Measurements from ENCODE around the gene ZNF304. TPM values are rescaled to one million over a fixed set of nuclear protein-coding genes. Genes with fewer than 3 reads are reported as not detected.

Gene ZNF304
- total RNA-seq, 1 experiment from 2014 or later = 10.6 TPM

DNA sequence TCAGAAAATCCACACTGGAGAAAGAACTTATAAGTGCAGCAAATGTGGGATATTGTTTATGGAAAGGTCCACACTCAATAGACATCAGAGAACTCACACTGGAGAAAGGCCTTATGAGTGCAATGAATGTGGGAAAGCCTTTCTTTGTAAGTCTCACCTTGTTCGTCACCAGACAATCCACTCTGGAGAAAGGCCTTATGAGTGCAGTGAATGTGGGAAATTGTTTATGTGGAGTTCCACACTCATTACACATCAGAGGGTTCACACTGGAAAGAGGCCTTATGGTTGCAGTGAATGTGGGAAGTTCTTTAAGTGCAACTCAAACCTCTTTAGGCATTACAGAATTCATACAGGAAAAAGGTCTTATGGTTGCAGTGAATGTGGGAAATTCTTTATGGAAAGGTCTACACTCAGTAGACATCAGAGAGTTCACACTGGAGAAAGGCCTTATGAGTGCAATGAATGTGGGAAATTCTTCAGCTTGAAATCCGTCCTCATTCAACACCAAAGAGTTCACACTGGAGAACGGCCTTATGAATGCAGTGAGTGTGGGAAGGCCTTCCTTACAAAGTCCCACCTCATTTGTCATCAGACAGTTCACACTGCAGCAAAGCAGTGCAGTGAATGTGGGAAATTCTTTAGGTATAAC is 26.6 kb downstream of the ZNF304 start:
- no peak for DNase-seq
- Histone ChIP-seq H3K27me3 (ENCODE audit: control insufficient read depth, insufficient read depth, low read length) (no peaks in the 10 kb centered on the region), H3K36me3 (replicated peaks; ENCODE audit: control insufficient read depth, insufficient read depth, low read length) (no peaks in the 10 kb centered on the region; the same call in 1 of the 2 replicates), H3K4me3 (ENCODE audit: insufficient read depth, low read depth, low read length) (no peak overlapping the region)

DNA sequence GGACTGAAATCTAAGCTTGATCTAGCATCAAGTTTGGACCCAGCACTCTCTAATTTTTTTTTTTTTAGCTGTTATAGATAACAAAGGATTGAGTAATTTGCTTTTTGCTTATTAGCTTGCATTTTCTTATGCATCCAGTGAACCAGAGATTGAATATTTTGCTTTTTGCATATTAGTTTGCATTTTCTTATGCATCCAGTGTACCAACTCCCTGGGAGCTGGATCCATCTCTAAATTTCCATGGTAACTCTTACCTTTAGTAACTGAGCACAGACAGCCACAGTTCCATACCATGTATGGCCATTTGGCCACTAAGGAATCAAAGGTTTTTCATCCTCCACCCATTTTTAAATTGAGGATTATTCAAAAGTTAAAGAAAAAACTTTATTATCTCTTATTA is 29.9 kb downstream of the ZNF304 start:
- H3K27me3 ChIP-seq (ENCODE audit: control insufficient read depth, insufficient read depth, low read length) = no peaks in the 10 kb centered on the region
- no peak overlapping the region for H3K4me3 ChIP-seq (ENCODE audit: insufficient read depth, low read depth, low read length)
- no peaks in the 10 kb centered on the region for H3K36me3 ChIP-seq (replicated peaks; ENCODE audit: control insufficient read depth, insufficient read depth, low read length)
- no peak for DNase-seq

DNA sequence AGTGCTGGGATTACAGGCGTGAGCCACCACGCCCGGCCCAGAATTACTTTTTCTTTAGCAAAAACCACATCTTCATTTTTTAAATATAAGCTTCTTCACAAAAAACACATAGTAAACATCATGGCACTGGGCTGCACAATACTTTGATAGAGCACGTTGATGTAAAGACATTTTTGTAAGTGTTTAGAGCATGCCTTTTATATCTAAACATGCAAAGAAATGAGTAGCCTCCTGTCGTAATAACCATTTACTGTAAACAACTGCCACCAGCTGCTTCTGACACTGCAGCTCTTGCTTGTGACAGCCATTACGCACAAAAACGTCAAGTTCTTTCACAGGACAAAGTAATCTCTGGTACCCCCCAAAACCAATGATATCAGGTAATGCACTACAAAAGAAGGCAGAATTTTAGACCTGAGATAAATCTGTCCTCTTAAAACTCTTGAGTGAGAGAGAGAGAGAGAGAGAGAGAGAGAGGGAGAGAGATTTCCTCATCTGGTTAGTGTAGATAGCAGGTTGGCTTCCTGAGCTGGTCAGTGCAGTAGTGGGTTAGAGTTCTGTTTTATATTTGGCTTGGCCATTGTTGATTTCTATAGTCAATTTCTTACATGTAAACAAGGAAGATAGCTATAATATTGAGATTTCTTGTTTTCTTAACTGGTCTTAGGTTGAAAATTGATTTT is 31.9 kb downstream of the ZNF304 start:
- DNase-seq = no peak
- Histone ChIP-seq H3K36me3 (replicated peaks; ENCODE audit: control insufficient read depth, insufficient read depth, low read length) (no peaks in the 10 kb centered on the region), H3K27me3 (ENCODE audit: control insufficient read depth, insufficient read depth, low read length) (no peaks in the 10 kb centered on the region), H3K4me3 (ENCODE audit: insufficient read depth, low read depth, low read length) (no peak overlapping the region)

DNA sequence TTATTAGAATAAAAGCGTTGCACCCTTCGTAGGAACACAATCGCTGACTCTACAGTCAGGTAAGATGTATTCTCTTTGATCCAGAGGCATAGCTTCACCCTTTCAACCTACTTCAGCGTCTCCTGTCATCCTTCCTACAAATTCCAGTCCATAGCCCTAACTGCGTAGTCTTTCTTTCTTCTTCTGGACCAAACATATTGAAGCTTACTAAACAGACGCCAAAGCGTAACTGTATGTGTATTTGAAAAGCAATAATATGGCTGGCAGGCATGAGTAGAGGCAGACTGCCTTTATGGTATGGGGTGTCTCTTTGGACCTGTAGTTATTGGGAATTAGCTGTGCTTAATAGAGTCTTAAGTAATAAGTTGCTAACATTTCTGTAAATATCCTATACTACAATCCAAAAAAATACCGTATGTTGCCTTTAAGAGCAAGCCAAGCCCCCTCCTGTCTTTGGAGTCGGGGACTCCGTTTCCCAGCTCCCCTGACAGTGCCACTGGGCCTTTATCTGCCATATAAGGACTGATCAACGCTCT is 38.2 kb downstream of the ZNF304 start:
- Histone ChIP-seq H3K4me3 (ENCODE audit: insufficient read depth, low read depth, low read length) (0 out of 2 replicates have a peak overlapping the region, but pooled peaks have one; percentile 13), H3K27me3 (ENCODE audit: control insufficient read depth, insufficient read depth, low read length) (no peaks in the 10 kb centered on the region), H3K36me3 (replicated peaks; ENCODE audit: control insufficient read depth, insufficient read depth, low read length) (no peaks in the 10 kb centered on the region)
- DNase-seq = no peak

DNA sequence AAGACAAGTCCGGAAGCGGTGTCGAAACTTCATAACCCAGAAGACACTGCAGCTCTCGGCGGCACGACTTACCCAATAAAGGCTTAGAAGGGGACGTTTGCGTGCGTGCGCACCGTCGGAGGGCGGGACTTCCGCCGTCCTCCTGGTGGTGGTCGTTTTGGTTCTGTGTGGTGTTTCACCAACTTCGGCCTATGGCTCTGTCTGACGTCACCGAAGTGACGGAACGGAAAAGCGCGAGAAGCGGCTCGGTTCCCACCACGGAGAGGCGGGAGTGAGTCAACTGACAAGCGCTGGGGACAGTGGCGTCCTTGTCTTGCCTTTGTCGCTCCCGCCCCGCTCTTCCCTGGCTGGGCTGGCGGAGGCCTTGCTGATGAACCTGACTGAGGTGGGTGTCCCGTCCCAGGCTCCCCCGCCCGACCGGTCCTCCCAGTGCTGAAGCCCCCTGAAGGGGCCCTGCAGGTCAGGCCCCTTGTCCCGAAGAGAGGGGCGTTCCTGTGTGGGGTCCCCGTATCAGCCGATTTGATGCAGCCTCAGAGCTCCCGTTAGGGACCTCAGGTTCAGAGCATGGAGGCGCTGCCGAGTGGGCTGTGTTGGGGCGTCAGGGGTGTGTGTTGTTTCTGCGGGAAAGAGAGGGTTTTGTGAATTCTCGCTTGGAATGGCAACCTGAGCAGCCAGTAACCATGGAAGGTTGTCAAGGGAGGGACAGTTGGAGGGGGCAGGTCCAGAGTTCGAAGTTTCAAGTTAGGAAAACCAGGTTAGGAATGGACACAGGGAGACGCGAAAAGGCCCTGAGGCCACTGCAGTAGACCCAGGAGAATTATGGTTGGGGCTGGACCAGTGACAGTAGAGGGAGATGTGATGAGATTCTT is 38.9 kb downstream of the ZNF304 start, which contains the start of gene ZNF548:
Gene ZNF548, plus strand, starts transcription at position 125 of the 869 bp plus-strand sequence. Its CDS starts 246 bp downstream, at position 371.
- no peaks in the 10 kb centered on the region for H3K27me3 ChIP-seq (ENCODE audit: control insufficient read depth, insufficient read depth, low read length)
- peak; percentile 93 for DNase-seq
- peak within 1 kb of the TSS; percentile 88 for H3K4me3 ChIP-seq (ENCODE audit: insufficient read depth, low read depth, low read length)
- H3K36me3 ChIP-seq (replicated peaks; ENCODE audit: control insufficient read depth, insufficient read depth, low read length) = no peaks in the 10 kb centered on the region

DNA sequence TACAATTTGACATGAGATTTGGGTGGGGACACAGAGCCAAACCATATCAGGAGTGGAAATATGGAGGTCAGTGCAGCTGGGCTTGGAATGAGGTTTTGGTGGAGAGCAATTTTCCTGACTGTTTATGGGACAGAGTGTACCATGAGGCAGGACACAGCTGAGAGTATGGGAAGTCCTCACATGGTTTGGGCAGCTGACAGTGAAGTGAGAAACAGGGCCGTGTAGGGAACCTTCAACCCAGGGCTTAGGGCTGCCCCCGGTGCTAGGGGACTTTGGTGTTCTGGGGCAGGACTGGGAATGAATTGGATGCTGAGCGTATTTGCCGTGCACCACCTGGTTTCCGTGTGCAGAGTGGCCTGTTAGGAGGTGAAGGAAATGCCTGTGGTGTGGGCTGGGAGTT is 44.6 kb downstream of the ZNF304 start:
- no peaks in the 10 kb centered on the region for H3K27me3 ChIP-seq (ENCODE audit: control insufficient read depth, insufficient read depth, low read length)
- no peak overlapping the region for H3K4me3 ChIP-seq (ENCODE audit: insufficient read depth, low read depth, low read length)
- DNase-seq = no peak
- H3K36me3 ChIP-seq (replicated peaks; ENCODE audit: control insufficient read depth, insufficient read depth, low read length) = peaks cover 6% of the 10 kb centered on the region

DNA sequence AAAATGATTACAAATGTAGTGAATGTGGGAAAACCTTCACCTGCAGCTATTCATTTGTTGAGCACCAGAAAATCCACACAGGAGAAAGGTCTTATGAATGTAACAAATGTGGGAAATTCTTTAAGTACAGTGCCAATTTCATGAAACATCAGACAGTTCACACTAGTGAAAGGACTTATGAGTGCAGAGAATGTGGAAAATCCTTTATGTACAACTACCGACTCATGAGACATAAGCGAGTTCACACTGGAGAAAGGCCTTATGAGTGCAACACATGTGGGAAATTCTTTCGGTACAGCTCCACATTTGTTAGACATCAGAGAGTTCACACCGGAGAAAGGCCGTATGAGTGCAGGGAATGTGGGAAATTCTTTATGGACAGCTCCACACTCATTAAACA is 47.8 kb downstream of the ZNF304 start:
- peaks cover 6% of the 10 kb centered on the region for H3K36me3 ChIP-seq (replicated peaks; ENCODE audit: control insufficient read depth, insufficient read depth, low read length)
- no peaks in the 10 kb centered on the region for H3K27me3 ChIP-seq (ENCODE audit: control insufficient read depth, insufficient read depth, low read length)
- no peak overlapping the region for H3K4me3 ChIP-seq (ENCODE audit: insufficient read depth, low read depth, low read length)
- no peak for DNase-seq

DNA sequence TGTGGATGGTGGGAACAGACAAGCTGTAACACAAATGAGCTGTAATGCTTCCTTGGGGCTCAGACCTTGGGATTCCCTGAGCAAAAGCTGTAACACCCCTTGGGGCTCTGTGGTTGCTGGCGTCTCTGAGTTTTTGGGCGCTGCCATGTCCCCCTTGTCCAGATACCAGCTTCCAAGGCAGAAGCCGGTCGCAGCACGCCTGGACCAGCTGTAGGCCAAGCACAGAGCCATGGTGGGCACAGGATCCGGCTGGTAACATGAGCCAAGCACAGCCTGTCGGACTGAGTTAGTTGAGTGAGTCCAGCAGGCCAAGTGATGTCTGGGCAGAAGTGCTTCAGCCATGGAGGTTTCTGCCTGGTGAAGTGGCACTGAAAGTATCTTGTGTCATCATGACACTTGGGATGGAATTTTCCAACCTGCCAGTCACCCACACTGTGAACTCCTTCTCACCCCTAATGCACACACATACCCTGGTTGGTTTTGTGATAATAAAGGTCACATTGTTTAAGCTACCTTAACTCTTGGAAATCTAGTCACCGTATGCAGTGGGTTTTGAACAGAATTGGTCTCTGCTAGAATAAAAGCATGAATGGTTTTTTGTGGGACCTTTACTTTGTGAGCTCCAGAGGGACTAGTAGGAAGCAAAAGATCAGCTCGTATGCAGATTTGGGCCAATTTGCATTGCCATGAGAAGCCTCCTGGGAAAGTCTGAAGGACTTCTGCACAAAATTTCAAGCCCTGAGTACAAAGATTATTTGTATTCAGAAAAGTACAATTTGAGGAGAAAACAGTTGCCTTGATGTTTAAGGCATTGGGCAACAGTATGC is 52.9 kb downstream of the ZNF304 start:
- DNase-seq = no peak
- Histone ChIP-seq H3K27me3 (ENCODE audit: control insufficient read depth, insufficient read depth, low read length) (no peaks in the 10 kb centered on the region), H3K4me3 (ENCODE audit: insufficient read depth, low read depth, low read length) (no peak overlapping the region), H3K36me3 (replicated peaks; ENCODE audit: control insufficient read depth, insufficient read depth, low read length) (peaks cover under 1% of the 10 kb centered on the region)

DNA sequence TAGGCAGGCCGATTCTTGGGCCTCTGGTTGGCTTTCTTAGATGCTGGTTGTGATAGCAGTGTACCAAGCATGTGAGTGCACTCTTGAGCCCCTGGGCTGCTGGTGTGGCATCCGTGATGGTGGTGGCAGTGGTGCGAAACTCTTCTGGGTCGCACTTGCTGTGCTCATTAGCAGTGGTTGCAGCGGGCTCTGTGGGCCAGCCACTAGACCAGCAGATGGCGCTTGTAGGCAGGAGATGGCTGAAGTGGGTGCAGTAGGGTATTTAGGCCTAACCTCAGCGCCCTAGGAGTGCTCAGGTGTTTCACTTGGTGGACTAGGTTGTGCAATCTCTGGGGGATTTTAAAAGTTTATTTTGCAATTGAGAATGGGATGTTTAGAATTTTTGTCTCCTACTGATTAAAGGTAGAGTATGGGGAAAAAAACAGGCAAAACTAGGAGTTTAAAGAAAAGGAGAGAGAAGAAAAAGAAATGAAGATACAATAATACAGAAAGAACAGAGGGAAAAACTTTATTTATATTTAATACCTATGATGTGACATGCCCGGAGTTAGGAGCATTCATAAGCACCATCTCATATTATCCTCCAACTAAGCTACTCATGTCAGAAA is 55.5 kb downstream of the ZNF304 start:
- peak; percentile 88 for DNase-seq
- Histone ChIP-seq H3K4me3 (ENCODE audit: insufficient read depth, low read depth, low read length) (no peak overlapping the region), H3K36me3 (replicated peaks; ENCODE audit: control insufficient read depth, insufficient read depth, low read length) (no peaks in the 10 kb centered on the region), H3K27me3 (ENCODE audit: control insufficient read depth, insufficient read depth, low read length) (no peaks in the 10 kb centered on the region)

Other genes starting within 250 kb of the ZNF304 start
- not detected in 2 replicates for gene USP29, start 231.3 kb upstream of the ZNF304 start, total RNA-seq (2014; rRNA removed; shearing (Covaris generic))
- gene ZIM3, start 206.1 kb upstream of the ZNF304 start, total RNA-seq (2014; rRNA removed; shearing (Covaris generic)) = not detected in 2 replicates
- not detected in 2 replicates for gene DUXA, start 183.8 kb upstream of the ZNF304 start, total RNA-seq (2014; rRNA removed; shearing (Covaris generic))
- gene ZNF264, start 159.8 kb upstream of the ZNF304 start, total RNA-seq (2014; rRNA removed; shearing (Covaris generic)) = 13.9 and 18.8 TPM in 2 replicates
- gene AURKC, start 120.2 kb upstream of the ZNF304 start, total RNA-seq (2014; rRNA removed; shearing (Covaris generic)) = 8.5 and 16.3 TPM in 2 replicates
- 13.1 and 15.1 TPM in 2 replicates for gene ZNF805, start 110.6 kb upstream of the ZNF304 start, total RNA-seq (2014; rRNA removed; shearing (Covaris generic))
- gene ZNF460, start 70.8 kb upstream of the ZNF304 start, total RNA-seq (2014; rRNA removed; shearing (Covaris generic)) = 23.7 and 29.7 TPM in 2 replicates
- gene ZNF543, start 30.8 kb upstream of the ZNF304 start, total RNA-seq (2014; rRNA removed; shearing (Covaris generic)) = 12.7 and 16.4 TPM in 2 replicates
- 10.1 and 10.4 TPM in 2 replicates for gene TRAPPC2B, start 12.3 kb downstream of the ZNF304 start, total RNA-seq (2014; rRNA removed; shearing (Covaris generic))
- 1.7 and 1.8 TPM in 2 replicates for gene ZNF547, start 12.3 kb downstream of the ZNF304 start, total RNA-seq (2014; rRNA removed; shearing (Covaris generic))
- 9.1 and 17.1 TPM in 2 replicates for gene ZNF548, start 38.6 kb downstream of the ZNF304 start, total RNA-seq (2014; rRNA removed; shearing (Covaris generic))
- gene ZNF17, start 59.9 kb downstream of the ZNF304 start, total RNA-seq (2014; rRNA removed; shearing (Covaris generic)) = 9.5 and 11.9 TPM in 2 replicates
- gene ZNF749, start 84.1 kb downstream of the ZNF304 start, total RNA-seq (2014; rRNA removed; shearing (Covaris generic)) = 15.1 and 18.1 TPM in 2 replicates
- 0.15 TPM in 1 of 2 replicates, not detected in the other for gene VN1R1, start 105.9 kb downstream of the ZNF304 start, total RNA-seq (2014; rRNA removed; shearing (Covaris generic))
- gene ZNF772, start 126.3 kb downstream of the ZNF304 start, total RNA-seq (2014; rRNA removed; shearing (Covaris generic)) = 4.3 and 5.0 TPM in 2 replicates
- 10.6 and 12.5 TPM in 2 replicates for gene ZNF419, start 136.5 kb downstream of the ZNF304 start, total RNA-seq (2014; rRNA removed; shearing (Covaris generic))
- gene ZNF773, start 148.7 kb downstream of the ZNF304 start, total RNA-seq (2014; rRNA removed; shearing (Covaris generic)) = 7.2 and 9.3 TPM in 2 replicates
- 3.6 and 5.6 TPM in 2 replicates for gene ZNF549, start 176.1 kb downstream of the ZNF304 start, total RNA-seq (2014; rRNA removed; shearing (Covaris generic))
- 5.7 and 9.7 TPM in 2 replicates for gene ZNF550, start 208.6 kb downstream of the ZNF304 start, total RNA-seq (2014; rRNA removed; shearing (Covaris generic))
- 5.2 and 7.1 TPM in 2 replicates for gene ZNF416, start 227.6 kb downstream of the ZNF304 start, total RNA-seq (2014; rRNA removed; shearing (Covaris generic))
- 15.9 and 25.7 TPM in 2 replicates for gene ZIK1, start 232.9 kb downstream of the ZNF304 start, total RNA-seq (2014; rRNA removed; shearing (Covaris generic))
- 7.2 and 11.5 TPM in 2 replicates for gene ZNF530, start 248.6 kb downstream of the ZNF304 start, total RNA-seq (2014; rRNA removed; shearing (Covaris generic))

Measured in H7 (cell line).